GM21515 (cell line): ENCODE measurements around the gene POGK.

Experiments
- ATAC-seq: cut with Tn5 transposase; IDR thresholded peaks from one replicate; pipeline ENCODE4 v1.9.1; 2021; ENCODE audit not compliant: unreplicated experiment

Gene POGK

GRCh38 chr1:166899769-166900168 is 60.5 kb downstream of the POGK start:
- no peak for ATAC-seq

GRCh38 chr1:166900987-166901386 is 61.7 kb downstream of the POGK start:
- no peak for ATAC-seq

DNA sequence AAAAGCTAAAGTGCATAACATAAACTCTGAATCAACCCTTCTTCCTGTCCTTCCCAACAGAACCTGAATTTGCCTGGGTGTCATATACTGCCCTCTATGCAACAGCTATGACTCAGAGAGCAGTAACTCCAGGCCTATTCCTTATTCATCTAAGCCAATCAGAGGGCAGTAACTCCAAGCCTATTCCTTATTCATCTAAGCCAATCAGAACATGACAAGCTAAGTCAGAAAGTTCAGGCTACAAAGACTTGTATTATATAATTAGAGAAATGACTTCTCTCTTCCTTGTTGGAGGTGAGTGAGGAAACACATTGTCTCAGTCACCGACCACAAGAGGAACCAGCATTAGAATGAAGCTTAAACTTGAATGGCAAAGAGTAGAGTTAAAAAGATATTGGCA is 63.0 kb downstream of the POGK start:
- no peak for ATAC-seq

GRCh38 chr1:166903232-166903631 is 64.0 kb downstream of the POGK start:
- ATAC-seq: no peak

GRCh38 chr1:166905136-166905535 is 65.9 kb downstream of the POGK start:
- ATAC-seq: no peak

DNA sequence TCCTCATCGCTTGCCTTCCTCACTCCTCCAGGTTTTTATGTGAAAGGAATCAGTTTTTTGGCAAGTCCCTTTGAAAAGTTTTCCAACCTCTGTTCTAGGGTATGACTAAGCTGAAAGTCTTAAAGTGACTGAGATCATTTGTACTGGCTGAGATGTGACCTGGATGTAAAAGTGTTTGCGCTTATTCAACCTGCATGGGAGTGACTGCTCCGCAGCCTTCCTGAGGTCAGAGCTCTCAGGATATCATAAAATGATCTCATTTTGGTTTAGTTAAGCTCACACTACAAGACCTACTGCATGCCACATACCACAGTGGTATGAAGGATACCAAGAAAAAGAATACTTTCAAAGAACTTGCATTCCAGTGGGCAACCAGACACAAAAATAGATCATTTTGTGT is 66.6 kb downstream of the POGK start:
- ATAC-seq: no peak
